Parathyroid adenoma (tissue), 2 donors: Measurements from ENCODE around the gene UACA.

Experiments
- H2AFZ ChIP-seq: fragments of 300-600 bp; sonication (generic); one replicate; pipeline ENCODE4 v1.7.0; 2017; ENCODE audit warnings: antibody characterized with exemption, mild to moderate bottlenecking
- H3K27ac ChIP-seq: fragments of 300-600 bp; sonication (generic); one replicate; pipeline ENCODE4 v1.7.0; 2017
- H3K27me3 ChIP-seq: fragments of 300-600 bp; sonication (generic); one replicate; pipeline ENCODE4 v1.7.0; 2017; ENCODE audit warnings: low read length; ENCODE audit not compliant: control insufficient read depth, insufficient read depth
- H3K36me3 ChIP-seq: fragments of 300-600 bp; sonication (generic); one replicate; pipeline ENCODE4 v1.7.0; 2017; ENCODE audit warnings: low read length; ENCODE audit not compliant: control insufficient read depth, insufficient read depth
- H3K4me1 ChIP-seq: fragments of 300-600 bp; sonication (generic); one replicate; pipeline ENCODE4 v1.7.0; 2017; ENCODE audit warnings: control low read depth
- H3K4me2 ChIP-seq: fragments of 300-600 bp; sonication (generic); one replicate; pipeline ENCODE4 v1.7.0; 2017; ENCODE audit warnings: low read length
- H3K4me3 ChIP-seq: fragments of 300-600 bp; sonication (generic); one replicate; pipeline ENCODE4 v1.7.0; 2017; ENCODE audit warnings: low read depth, low read length
- H3K79me2 ChIP-seq: fragments of 300-600 bp; sonication (generic); one replicate; pipeline ENCODE4 v1.7.0; 2017; ENCODE audit warnings: control low read depth
- H3K9ac ChIP-seq: fragments of 300-600 bp; sonication (generic); one replicate; pipeline ENCODE4 v1.7.0; 2017; ENCODE audit warnings: mild to moderate bottlenecking
- H3K9me3 ChIP-seq: fragments of 300-600 bp; sonication (generic); one replicate; pipeline ENCODE4 v1.7.0; 2017; ENCODE audit warnings: low read length; ENCODE audit not compliant: control insufficient read depth
- CTCF ChIP-seq: fragments of 300-600 bp; sonication (generic); IDR thresholded peaks from one replicate; pipeline ENCODE4 v1.7.0; 2017; ENCODE audit warnings: antibody characterized with exemption, mild to moderate bottlenecking
- donor health status: primary hyperparathyroidism.

Gene UACA

GRCh38 chr15:70757627-70758026 is 5.7 kb downstream of the UACA start:
- Histone ChIP-seq H3K4me3 (no peak overlapping the region), H3K79me2 (peaks cover 4% of the 10 kb centered on the region), H3K9me3 (no peaks in the 10 kb centered on the region), H3K27ac (no peak overlapping the region), H3K9ac (no peak overlapping the region), H3K27me3 (no peaks in the 10 kb centered on the region), H2AFZ (no peak overlapping the region), H3K4me1 (no peaks in the 10 kb centered on the region), H3K4me2 (no peak overlapping the region), H3K36me3 (no peaks in the 10 kb centered on the region)
- TF ChIP-seq CTCF = no peak

GRCh38 chr15:70754862-70755261 is 8.5 kb downstream of the UACA start:
- H2AFZ ChIP-seq = no peak overlapping the region
- H3K27ac ChIP-seq = no peak overlapping the region
- no peaks in the 10 kb centered on the region for H3K9me3 ChIP-seq
- H3K36me3 ChIP-seq = no peaks in the 10 kb centered on the region
- no peak overlapping the region for H3K4me3 ChIP-seq
- H3K4me2 ChIP-seq = no peak overlapping the region
- H3K27me3 ChIP-seq = no peaks in the 10 kb centered on the region
- no peak overlapping the region for H3K9ac ChIP-seq
- H3K4me1 ChIP-seq = no peaks in the 10 kb centered on the region
- H3K79me2 ChIP-seq = peaks cover 4% of the 10 kb centered on the region
- no peak for TF ChIP-seq CTCF

- Histone ChIP-seq H3K79me2 (peaks cover 4% of the 10 kb centered on the region), H3K9ac (no peak overlapping the region), H3K27ac (no peak overlapping the region), H2AFZ (no peak overlapping the region), H3K27me3 (no peaks in the 10 kb centered on the region), H3K4me1 (no peaks in the 10 kb centered on the region), H3K36me3 (no peaks in the 10 kb centered on the region), H3K9me3 (no peaks in the 10 kb centered on the region), H3K4me2 (no peak overlapping the region), H3K4me3 (no peak overlapping the region)
- TF ChIP-seq CTCF = no peak
Measured at GRCh38 chr15:70753101-70753829, 10.1 kb downstream of the UACA start.

- no peaks in the 10 kb centered on the region for H3K9me3 ChIP-seq
- H3K9ac ChIP-seq = no peak overlapping the region
- no peak overlapping the region for H3K27ac ChIP-seq
- H3K4me1 ChIP-seq = no peaks in the 10 kb centered on the region
- H3K4me2 ChIP-seq = no peak overlapping the region
- peaks cover 2% of the 10 kb centered on the region for H3K79me2 ChIP-seq
- no peaks in the 10 kb centered on the region for H3K27me3 ChIP-seq
- no peak overlapping the region for H2AFZ ChIP-seq
- H3K36me3 ChIP-seq = no peaks in the 10 kb centered on the region
- TF ChIP-seq CTCF = no peak
- H3K4me3 ChIP-seq = no peak overlapping the region
Measured at GRCh38 chr15:70752193-70752635, 11.1 kb downstream of the UACA start.
